Hepatic stellate cell (primary cell): Measurements from ENCODE around the gene WIPF3.
"Not testable (repeated sequence)": the region's sequence is repeated elsewhere in the genome, so short reads cannot be mapped to it uniquely, and the experiment has no call there.

Source experiments
- DNase-seq: peaks from one replicate; pipeline ENCODE4 v3.0.0; 2011; ENCODE audit warnings: low spot score

The WIPF3 gene

DNA sequence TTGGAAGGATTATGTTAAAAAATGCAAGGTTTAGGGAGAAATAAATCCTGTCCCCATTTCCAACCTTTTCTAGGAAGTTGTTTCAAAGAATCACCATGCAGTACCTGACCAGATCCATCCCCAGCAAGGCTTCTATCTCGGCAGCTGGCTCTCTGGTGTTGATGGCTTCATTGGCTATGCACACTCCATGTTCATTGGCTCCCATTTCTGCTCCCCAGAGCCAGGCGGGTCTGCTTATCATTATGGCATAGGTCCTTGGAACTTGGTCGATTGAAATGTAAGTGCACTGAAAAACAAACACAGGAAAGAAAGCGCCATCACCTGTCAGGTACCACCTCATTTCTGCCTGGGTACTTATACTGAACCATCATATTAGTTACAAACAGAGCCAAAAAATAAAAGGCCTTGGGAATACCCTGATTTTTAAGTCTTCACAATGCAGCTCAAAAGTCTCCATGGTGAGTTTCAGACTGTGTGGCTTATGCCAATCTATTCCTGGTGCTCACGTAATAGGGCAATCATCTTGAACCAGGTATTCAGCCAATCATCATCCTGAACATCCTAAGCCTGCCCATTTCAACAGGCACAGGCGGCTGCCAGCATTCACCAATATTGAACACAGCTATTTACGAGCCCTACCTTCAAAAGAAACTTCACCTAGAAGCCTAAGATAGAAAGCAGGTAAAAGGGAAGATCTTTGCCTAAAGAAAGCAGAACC, 148.9 kb downstream of the WIPF3 start:
- no peak for DNase-seq

DNA sequence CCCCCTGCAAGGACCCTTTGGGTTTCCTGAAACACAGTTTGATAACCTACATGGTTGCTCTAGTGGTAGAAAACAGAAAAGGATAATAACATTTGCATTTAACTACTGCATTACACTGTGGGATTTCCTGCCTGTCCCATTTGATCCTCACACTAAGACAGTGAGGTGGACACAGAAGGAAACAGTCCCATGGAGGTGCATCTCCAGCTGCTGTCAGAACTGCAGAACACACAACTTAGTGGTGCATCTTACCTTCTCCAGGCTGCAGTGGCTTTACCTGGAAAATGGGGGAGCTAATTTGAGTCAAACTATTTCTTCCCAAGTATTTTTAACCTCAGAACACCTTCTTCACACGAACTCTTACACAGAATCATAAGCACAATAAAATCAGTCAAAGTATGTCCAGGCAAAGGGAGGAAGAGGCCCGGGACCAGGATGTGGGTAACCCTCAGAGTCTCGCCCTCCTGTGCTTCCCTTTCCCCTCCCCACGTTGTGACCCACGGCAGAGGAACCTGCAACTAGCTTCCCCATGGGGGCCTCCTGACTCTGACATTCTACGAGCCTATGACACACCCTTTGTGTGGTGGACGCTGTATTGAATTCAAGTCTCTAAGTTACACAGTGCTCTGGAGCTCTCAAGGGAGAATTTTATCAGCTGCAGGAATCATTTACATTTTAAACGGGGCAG, 149.6 kb downstream of the WIPF3 start:
- DNase-seq: no peak

DNA sequence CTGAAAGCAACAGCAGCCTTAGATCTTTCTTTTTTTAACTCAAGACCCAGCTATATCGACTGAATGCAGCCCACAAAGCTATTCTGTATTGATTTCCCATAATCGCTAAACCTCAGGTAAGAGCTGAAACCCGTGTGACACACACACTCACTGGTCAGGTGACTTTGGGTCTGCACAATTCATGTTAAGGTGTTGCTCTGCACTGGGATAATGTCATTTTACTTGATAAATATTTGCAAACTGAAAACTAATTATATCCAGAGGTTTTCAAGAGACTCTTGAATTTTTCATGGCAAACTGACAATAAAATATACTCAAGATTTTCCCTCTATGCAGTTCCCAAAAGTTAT, 150.2 kb downstream of the WIPF3 start:
- no peak for DNase-seq

DNA sequence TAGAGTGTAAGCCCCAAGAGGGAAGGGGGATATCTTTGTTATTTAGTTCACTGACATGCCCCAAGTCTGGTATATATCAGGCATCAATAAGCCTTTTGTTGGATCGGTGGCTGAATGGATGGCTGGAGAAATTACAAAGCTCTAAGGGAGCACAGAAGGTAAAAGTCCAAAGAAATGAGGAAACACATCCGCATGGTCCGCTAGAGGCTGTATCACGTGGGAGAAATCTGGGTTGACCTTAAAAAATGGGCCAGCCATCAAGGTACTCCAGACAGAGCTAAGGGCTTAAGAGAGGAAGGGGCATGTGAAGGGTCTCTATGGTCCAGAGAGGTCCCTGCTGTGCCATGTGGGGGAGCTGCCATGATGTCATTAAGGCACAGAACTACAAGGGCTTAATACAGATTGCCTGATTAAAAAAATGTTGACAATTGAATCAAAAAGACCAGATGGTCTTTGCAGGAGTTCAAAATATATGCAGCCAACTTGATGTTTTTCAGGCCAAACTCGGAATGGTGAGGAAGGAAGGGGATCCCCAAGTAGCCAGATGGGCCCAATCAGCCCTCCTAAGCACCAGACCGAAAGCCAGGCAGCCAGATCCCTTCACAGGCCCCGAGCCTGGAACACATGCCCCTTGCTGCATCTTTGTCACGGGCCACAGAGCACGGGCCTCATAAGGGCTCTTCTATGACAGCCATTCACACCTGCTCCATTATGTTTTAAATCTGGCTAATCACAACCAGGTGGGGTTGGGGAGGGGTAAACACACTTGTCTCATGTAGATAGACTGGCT, 151.4 kb downstream of the WIPF3 start:
- no peak for DNase-seq

DNA sequence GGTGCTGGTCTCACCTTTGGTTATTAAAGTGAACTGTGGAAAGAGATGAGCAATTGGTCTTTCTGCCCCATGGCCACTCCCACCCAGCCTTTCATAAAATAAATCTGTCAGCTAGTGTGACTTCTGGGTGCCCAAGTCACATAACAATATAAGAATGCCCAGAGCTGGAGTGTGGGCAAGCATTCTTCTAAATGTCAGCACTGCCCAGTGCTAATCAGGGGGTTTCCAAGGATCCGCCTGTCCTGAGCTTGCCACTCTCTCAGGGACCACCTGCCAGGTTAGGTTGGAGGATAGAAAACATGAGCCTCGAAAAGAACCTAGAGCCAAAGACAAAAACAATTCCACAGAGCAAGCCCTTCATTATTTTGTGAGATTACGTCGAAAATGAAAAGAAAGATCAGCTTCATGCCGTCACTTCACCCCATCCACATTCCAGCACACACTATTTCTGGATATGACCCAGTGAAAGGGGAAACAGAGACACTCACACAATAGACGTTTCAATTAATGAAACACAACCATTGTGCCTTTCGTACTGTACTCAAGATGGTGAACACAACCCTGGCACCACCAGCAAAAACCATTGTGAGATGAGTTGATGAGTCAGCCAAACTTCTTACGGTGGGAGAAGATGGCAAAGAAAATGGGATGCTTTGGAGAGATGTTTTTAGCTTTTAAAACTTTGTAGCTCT, 152.5 kb downstream of the WIPF3 start:
- DNase-seq: no peak

DNA sequence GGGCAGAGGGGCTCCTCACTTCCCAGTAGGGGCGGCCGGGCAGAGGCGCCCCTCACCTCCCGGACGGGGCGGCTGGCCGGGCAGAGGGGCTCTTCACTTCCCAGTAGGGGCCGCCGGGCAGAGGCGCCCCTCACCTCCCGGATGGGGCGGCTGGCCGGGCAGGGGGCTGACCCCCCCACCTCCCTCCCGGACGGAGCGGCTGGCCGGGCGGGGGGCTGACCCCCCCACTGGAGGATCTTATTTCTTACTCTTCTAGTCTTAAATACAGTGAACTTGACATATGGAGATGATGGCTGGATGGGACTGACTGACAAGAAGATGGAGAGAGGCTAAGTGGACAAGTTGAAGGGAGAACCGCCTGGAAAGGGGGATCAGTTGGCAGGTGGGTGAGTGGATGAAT, 155.3 kb downstream of the WIPF3 start:
- DNase-seq: not testable (repeated sequence)

DNA sequence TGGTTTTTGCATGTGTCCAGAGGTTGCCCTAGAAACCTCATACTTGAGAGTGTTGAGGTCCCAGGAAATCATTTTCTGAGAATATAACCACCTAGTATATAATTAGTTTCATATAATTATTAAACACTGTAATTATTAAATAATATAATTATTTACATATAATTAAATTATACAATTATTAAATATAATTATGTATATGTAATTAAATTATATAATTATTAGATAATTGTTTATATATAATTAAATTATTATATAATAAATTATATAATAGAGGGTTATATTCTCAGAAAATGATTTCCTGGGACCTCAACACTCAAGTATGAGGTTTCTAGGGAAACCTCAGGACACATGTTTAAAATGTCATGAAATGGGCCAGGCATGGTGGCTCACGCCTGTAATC, 155.7 kb downstream of the WIPF3 start:
- DNase-seq: no peak

DNA sequence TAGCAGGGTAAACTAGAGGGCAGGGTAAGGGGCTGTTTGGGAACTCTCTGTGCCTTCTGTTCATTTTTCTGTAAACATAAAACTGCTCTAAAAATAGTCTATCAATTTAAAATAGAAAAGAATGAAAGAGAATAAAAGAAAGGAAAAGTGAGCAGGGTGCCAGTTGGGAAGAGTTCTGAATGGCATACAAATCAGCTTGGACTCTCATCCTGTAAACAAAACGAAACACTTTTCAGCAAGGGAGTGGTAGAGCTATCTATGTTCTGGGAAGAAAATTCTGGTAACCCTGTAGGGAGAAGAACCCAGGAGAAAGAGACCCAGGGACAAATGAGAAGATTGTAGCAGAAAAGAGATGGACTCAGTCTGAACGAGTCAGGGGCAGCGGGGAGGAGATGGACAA, 158.7 kb downstream of the WIPF3 start:
- DNase-seq: no peak
